Measurements from ENCODE around the gene MAGI3. TPM values are rescaled to one million over a fixed set of nuclear protein-coding genes. Genes with fewer than 3 reads are reported as not detected.

Gene MAGI3
- total RNA-seq, 1 donor from 2014 or later = 7.0 TPM

- Mint-ChIP-seq H3K27me3 (ENCODE audit: unreplicated experiment) (no peaks in the 10 kb centered on the region), H3K4me1 (ENCODE audit: unreplicated experiment) (peaks cover 4% of the 10 kb centered on the region), H3K36me3 (ENCODE audit: unreplicated experiment) (peaks cover 11% of the 10 kb centered on the region), H3K27ac (ENCODE audit: unreplicated experiment) (no peak overlapping the region), H3K9me3 (ENCODE audit: unreplicated experiment) (peaks cover 7% of the 10 kb centered on the region), H3K4me3 (ENCODE audit: unreplicated experiment) (no peak overlapping the region)
- TF ChIP-seq CTCF (IDR thresholded peaks at IDR 0.05) = no peak
- no peak for DNase-seq (ENCODE audit: extremely low spot score, unreplicated experiment)
These were observed 273.0 kb downstream of the MAGI3 start for GRCh38 chr1:113663165-113663951.

- H3K4me1 Mint-ChIP-seq (ENCODE audit: unreplicated experiment) = peaks cover 1% of the 10 kb centered on the region
- H3K4me3 Mint-ChIP-seq (ENCODE audit: unreplicated experiment) = no peak overlapping the region
- no peak overlapping the region for H3K27ac Mint-ChIP-seq (ENCODE audit: unreplicated experiment)
- no peak for TF ChIP-seq CTCF (IDR thresholded peaks at IDR 0.05)
- DNase-seq (ENCODE audit: extremely low spot score, unreplicated experiment) = no peak
- H3K36me3 Mint-ChIP-seq (ENCODE audit: unreplicated experiment) = peaks cover 12% of the 10 kb centered on the region
- H3K9me3 Mint-ChIP-seq (ENCODE audit: unreplicated experiment) = peaks cover 7% of the 10 kb centered on the region
- no peaks in the 10 kb centered on the region for H3K27me3 Mint-ChIP-seq (ENCODE audit: unreplicated experiment)
These were observed 274.8 kb downstream of the MAGI3 start for GRCh38 chr1:113665071-113665470.

GRCh38 chr1:113666126-113666525 is 275.8 kb downstream of the MAGI3 start:
- H3K9me3 Mint-ChIP-seq (ENCODE audit: unreplicated experiment) = peaks cover 7% of the 10 kb centered on the region
- no peak for TF ChIP-seq CTCF (IDR thresholded peaks at IDR 0.05)
- no peaks in the 10 kb centered on the region for H3K27me3 Mint-ChIP-seq (ENCODE audit: unreplicated experiment)
- no peak for DNase-seq (ENCODE audit: extremely low spot score, unreplicated experiment)
- H3K36me3 Mint-ChIP-seq (ENCODE audit: unreplicated experiment) = peaks cover 10% of the 10 kb centered on the region
- H3K4me3 Mint-ChIP-seq (ENCODE audit: unreplicated experiment) = no peak overlapping the region
- H3K4me1 Mint-ChIP-seq (ENCODE audit: unreplicated experiment) = no peaks in the 10 kb centered on the region
- H3K27ac Mint-ChIP-seq (ENCODE audit: unreplicated experiment) = no peak overlapping the region

- H3K9me3 Mint-ChIP-seq (ENCODE audit: unreplicated experiment) = peaks cover 7% of the 10 kb centered on the region
- no peak overlapping the region for H3K4me3 Mint-ChIP-seq (ENCODE audit: unreplicated experiment)
- peaks cover 13% of the 10 kb centered on the region for H3K36me3 Mint-ChIP-seq (ENCODE audit: unreplicated experiment)
These were observed 279.7 kb downstream of the MAGI3 start for GRCh38 chr1:113669988-113670387.

More at GRCh38 chr1:113669988-113670387, 279.7 kb downstream of the MAGI3 start:
- no peak overlapping the region for H3K27ac Mint-ChIP-seq (ENCODE audit: unreplicated experiment)
- no peaks in the 10 kb centered on the region for H3K4me1 Mint-ChIP-seq (ENCODE audit: unreplicated experiment)
- no peak for DNase-seq (ENCODE audit: extremely low spot score, unreplicated experiment)
- no peak for TF ChIP-seq CTCF (IDR thresholded peaks at IDR 0.05)
- no peaks in the 10 kb centered on the region for H3K27me3 Mint-ChIP-seq (ENCODE audit: unreplicated experiment)
